ENCODE results near the gene FZD10.

The FZD10 gene

GRCh38 chr12:130183585-130184370 lies 21.5 kb downstream of the FZD10 start:
- Histone ChIP-seq H3K27me3 (ENCODE audit: insufficient read depth, low read length) (no peaks in the 10 kb centered on the region), H3K18ac (ENCODE audit: low read length) (no peak overlapping the region), H2BK120ac (ENCODE audit: insufficient read depth, low read length, poor library complexity) (no peak overlapping the region), H3K4me2 (ENCODE audit: low read length) (no peak overlapping the region), H2BK5ac (ENCODE audit: low read depth, low read length, poor library complexity) (no peak overlapping the region), H3K14ac (ENCODE audit: low read length) (no peak overlapping the region), H3K4ac (ENCODE audit: low read depth, low read length) (no peak overlapping the region), H3K79me1 (ENCODE audit: low read length) (no peaks in the 10 kb centered on the region), H4K8ac (ENCODE audit: low read depth, low read length) (no peak overlapping the region), H3K4me1 (ENCODE audit: control insufficient read depth in 1 of 2, insufficient read depth in 2 of 2, low read length in 2 of 2) (peaks cover 11 to 12% of the 10 kb centered on the region in 2 experiments), H2AK5ac (ENCODE audit: low read length) (no peak overlapping the region), H3K27ac (ENCODE audit: low read depth, low read length) (no peak overlapping the region), H3K9me3 (ENCODE audit: insufficient read depth, low read depth, low read length) (no peaks in the 10 kb centered on the region), H4K12ac (ENCODE audit: low read depth, low read length) (no peak overlapping the region), H2BK12ac (ENCODE audit: low read length) (no peak overlapping the region), H3K4me3 (ENCODE audit: low read depth, low read length) (no peak overlapping the region), H3K23ac (ENCODE audit: low read length) (no peak overlapping the region), H3K79me2 (ENCODE audit: control insufficient read depth, insufficient read depth, low read length, poor library complexity) (no peaks in the 10 kb centered on the region), H2AFZ (ENCODE audit: insufficient read depth, low read length, poor library complexity) (no peak overlapping the region), H4K91ac (ENCODE audit: low read depth, low read length) (no peak overlapping the region), H3K9ac (ENCODE audit: low read length) (no peak overlapping the region), H3K36me3 (ENCODE audit: control insufficient read depth in 1 of 2, insufficient read depth in 2 of 2, low read length in 2 of 2) (no peaks in the 10 kb centered on the region)
- DNase-seq = no peak
- no CpG with 5 or more reads among the region's 23 CpGs for WGBS (ENCODE audit: extremely low coverage, insufficient coverage, insufficient read length)

DNA sequence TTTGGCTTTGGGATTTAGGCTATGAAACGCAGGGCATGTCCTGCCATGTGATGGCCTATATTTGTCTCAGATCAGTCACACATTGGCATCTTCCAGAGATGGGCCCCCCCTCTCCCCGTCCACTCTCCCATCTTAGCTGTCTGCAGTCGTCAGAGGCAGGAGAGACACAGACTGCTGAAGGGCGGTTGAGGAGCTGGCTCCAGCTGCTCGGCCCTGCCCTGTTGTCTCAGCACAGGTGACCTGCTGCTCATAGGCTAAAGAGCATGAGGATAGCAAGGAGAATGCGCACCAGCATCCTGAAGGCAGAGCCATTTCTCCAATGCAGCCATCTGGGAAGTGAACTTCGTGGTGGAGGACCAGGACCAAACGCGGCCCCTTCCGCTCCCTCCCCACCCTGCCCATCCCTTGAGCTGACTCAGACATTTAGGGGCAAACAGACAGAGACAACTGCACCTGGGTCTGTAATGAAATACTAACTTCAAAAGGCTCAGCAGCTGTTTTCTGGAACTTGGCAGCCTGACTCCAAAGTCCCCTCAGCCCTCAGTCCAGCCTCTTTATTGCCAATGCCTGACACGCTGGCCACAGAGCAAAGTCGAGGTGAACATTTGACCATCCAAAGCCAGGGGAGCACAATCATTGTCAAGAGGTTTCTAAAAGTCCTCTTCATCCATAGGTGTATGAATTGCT lies 22.3 kb downstream of the FZD10 start:
- no peak overlapping the region for H2BK5ac ChIP-seq (ENCODE audit: low read depth, low read length, poor library complexity)
- no peaks in the 10 kb centered on the region for H3K27me3 ChIP-seq (ENCODE audit: insufficient read depth, low read length)
- H2AK5ac ChIP-seq (ENCODE audit: low read length) = no peak overlapping the region
- no peak overlapping the region for H4K8ac ChIP-seq (ENCODE audit: low read depth, low read length)
- H4K91ac ChIP-seq (ENCODE audit: low read depth, low read length) = no peak overlapping the region
- H3K14ac ChIP-seq (ENCODE audit: low read length) = no peak overlapping the region
- H3K79me2 ChIP-seq (ENCODE audit: control insufficient read depth, insufficient read depth, low read length, poor library complexity) = no peaks in the 10 kb centered on the region
- no peaks in the 10 kb centered on the region for H3K79me1 ChIP-seq (ENCODE audit: low read length)
- no peak for DNase-seq
- no peaks in the 10 kb centered on the region for H3K36me3 ChIP-seq (ENCODE audit: control insufficient read depth in 1 of 2, insufficient read depth in 2 of 2, low read length in 2 of 2)
- H3K9me3 ChIP-seq (ENCODE audit: insufficient read depth, low read depth, low read length) = no peaks in the 10 kb centered on the region
- whole genome bisulfite sequencing (ENCODE audit: extremely low coverage, insufficient coverage, insufficient read length) = no CpG with 5 or more reads among the region's 12 CpGs
- H3K18ac ChIP-seq (ENCODE audit: low read length) = no peak overlapping the region
- no peak overlapping the region for H2AFZ ChIP-seq (ENCODE audit: insufficient read depth, low read length, poor library complexity)
- no peak overlapping the region for H2BK12ac ChIP-seq (ENCODE audit: low read length)
- no peak overlapping the region for H3K27ac ChIP-seq (ENCODE audit: low read depth, low read length)
- H3K4me2 ChIP-seq (ENCODE audit: low read length) = no peak overlapping the region
- no peak overlapping the region for H3K4ac ChIP-seq (ENCODE audit: low read depth, low read length)
- H3K4me1 ChIP-seq (ENCODE audit: control insufficient read depth in 1 of 2, insufficient read depth in 2 of 2, low read length in 2 of 2) = peaks cover 6% of the 10 kb centered on the region in 2 experiments
- no peak overlapping the region for H3K23ac ChIP-seq (ENCODE audit: low read length)
- H3K9ac ChIP-seq (ENCODE audit: low read length) = no peak overlapping the region
- no peak overlapping the region for H4K12ac ChIP-seq (ENCODE audit: low read depth, low read length)
- no peak overlapping the region for H3K4me3 ChIP-seq (ENCODE audit: low read depth, low read length)
- no peak overlapping the region for H2BK120ac ChIP-seq (ENCODE audit: insufficient read depth, low read length, poor library complexity)

- Histone ChIP-seq H3K9me3 (ENCODE audit: insufficient read depth, low read depth, low read length) (no peaks in the 10 kb centered on the region), H4K91ac (ENCODE audit: low read depth, low read length) (no peak overlapping the region), H2AK5ac (ENCODE audit: low read length) (no peak overlapping the region), H3K27ac (ENCODE audit: low read depth, low read length) (no peak overlapping the region), H3K36me3 (ENCODE audit: control insufficient read depth in 1 of 2, insufficient read depth in 2 of 2, low read length in 2 of 2) (no peaks in the 10 kb centered on the region), H3K27me3 (ENCODE audit: insufficient read depth, low read length) (no peaks in the 10 kb centered on the region), H2BK12ac (ENCODE audit: low read length) (no peak overlapping the region), H3K79me1 (ENCODE audit: low read length) (no peaks in the 10 kb centered on the region), H3K4me3 (ENCODE audit: low read depth, low read length) (no peak overlapping the region), H4K12ac (ENCODE audit: low read depth, low read length) (no peak overlapping the region), H3K14ac (ENCODE audit: low read length) (no peak overlapping the region), H4K8ac (ENCODE audit: low read depth, low read length) (no peak overlapping the region), H2BK5ac (ENCODE audit: low read depth, low read length, poor library complexity) (no peak overlapping the region), H3K4ac (ENCODE audit: low read depth, low read length) (no peak overlapping the region), H3K9ac (ENCODE audit: low read length) (no peak overlapping the region), H3K4me1 (ENCODE audit: control insufficient read depth in 1 of 2, insufficient read depth in 2 of 2, low read length in 2 of 2) (peaks cover 4% of the 10 kb centered on the region in 2 experiments), H3K79me2 (ENCODE audit: control insufficient read depth, insufficient read depth, low read length, poor library complexity) (no peaks in the 10 kb centered on the region), H3K18ac (ENCODE audit: low read length) (no peak overlapping the region), H2BK120ac (ENCODE audit: insufficient read depth, low read length, poor library complexity) (no peak overlapping the region), H2AFZ (ENCODE audit: insufficient read depth, low read length, poor library complexity) (no peak overlapping the region), H3K23ac (ENCODE audit: low read length) (no peak overlapping the region), H3K4me2 (ENCODE audit: low read length) (no peak overlapping the region)
- no CpG with 5 or more reads among the region's 30 CpGs for WGBS (ENCODE audit: extremely low coverage, insufficient coverage, insufficient read length)
- peak; percentile 34 to 65 for DNase-seq
Observed at GRCh38 chr12:130185455-130186391, 23.5 kb downstream of the FZD10 start.

- H3K79me2 ChIP-seq (ENCODE audit: control insufficient read depth, insufficient read depth, low read length, poor library complexity) = no peaks in the 10 kb centered on the region
- no peak overlapping the region for H3K14ac ChIP-seq (ENCODE audit: low read length)
- no peak overlapping the region for H3K18ac ChIP-seq (ENCODE audit: low read length)
- no peaks in the 10 kb centered on the region for H3K36me3 ChIP-seq (ENCODE audit: control insufficient read depth in 1 of 2, insufficient read depth in 2 of 2, low read length in 2 of 2)
- H3K4me3 ChIP-seq (ENCODE audit: low read depth, low read length) = no peak overlapping the region
- WGBS (ENCODE audit: extremely low coverage, insufficient coverage, insufficient read length) = no CpG with 5 or more reads among the region's 13 CpGs
- H4K8ac ChIP-seq (ENCODE audit: low read depth, low read length) = no peak overlapping the region
- H2AFZ ChIP-seq (ENCODE audit: insufficient read depth, low read length, poor library complexity) = no peak overlapping the region
- H3K23ac ChIP-seq (ENCODE audit: low read length) = no peak overlapping the region
- H3K4me2 ChIP-seq (ENCODE audit: low read length) = no peak overlapping the region
- H2BK5ac ChIP-seq (ENCODE audit: low read depth, low read length, poor library complexity) = no peak overlapping the region
- no peaks in the 10 kb centered on the region for H3K9me3 ChIP-seq (ENCODE audit: insufficient read depth, low read depth, low read length)
- H2BK12ac ChIP-seq (ENCODE audit: low read length) = no peak overlapping the region
- H3K27me3 ChIP-seq (ENCODE audit: insufficient read depth, low read length) = no peaks in the 10 kb centered on the region
- no peak overlapping the region for H3K9ac ChIP-seq (ENCODE audit: low read length)
- no peaks in the 10 kb centered on the region for H3K79me1 ChIP-seq (ENCODE audit: low read length)
- H3K4me1 ChIP-seq (ENCODE audit: control insufficient read depth in 1 of 2, insufficient read depth in 2 of 2, low read length in 2 of 2) = peaks cover 4% of the 10 kb centered on the region in 2 experiments
- no peak overlapping the region for H4K12ac ChIP-seq (ENCODE audit: low read depth, low read length)
- H4K91ac ChIP-seq (ENCODE audit: low read depth, low read length) = no peak overlapping the region
- no peak overlapping the region for H2BK120ac ChIP-seq (ENCODE audit: insufficient read depth, low read length, poor library complexity)
- no peak overlapping the region for H3K27ac ChIP-seq (ENCODE audit: low read depth, low read length)
- H3K4ac ChIP-seq (ENCODE audit: low read depth, low read length) = no peak overlapping the region
- no peak for DNase-seq
- H2AK5ac ChIP-seq (ENCODE audit: low read length) = no peak overlapping the region
Observed at GRCh38 chr12:130186651-130187268, 24.5 kb downstream of the FZD10 start.

Data from trophoblast cell (in vitro differentiated cells and primary cell).